Measurements from ENCODE around the gene TMEM219. TPM values are rescaled to one million over a fixed set of nuclear protein-coding genes. Genes with fewer than 3 reads are reported as not detected.
A peak's percentile ranks its signal among the peaks of the same experiment; 100 is the strongest.

Gene TMEM219
- total and polyA plus RNA-seq, 2 donors from 2014 or later, result 127 to 288 TPM

- DNase-seq, result no peak
- H3K4me3 ChIP-seq (ENCODE audit: low read length in 3 of 3), result no peak overlapping the region
- TF ChIP-seq, protein P1, sequence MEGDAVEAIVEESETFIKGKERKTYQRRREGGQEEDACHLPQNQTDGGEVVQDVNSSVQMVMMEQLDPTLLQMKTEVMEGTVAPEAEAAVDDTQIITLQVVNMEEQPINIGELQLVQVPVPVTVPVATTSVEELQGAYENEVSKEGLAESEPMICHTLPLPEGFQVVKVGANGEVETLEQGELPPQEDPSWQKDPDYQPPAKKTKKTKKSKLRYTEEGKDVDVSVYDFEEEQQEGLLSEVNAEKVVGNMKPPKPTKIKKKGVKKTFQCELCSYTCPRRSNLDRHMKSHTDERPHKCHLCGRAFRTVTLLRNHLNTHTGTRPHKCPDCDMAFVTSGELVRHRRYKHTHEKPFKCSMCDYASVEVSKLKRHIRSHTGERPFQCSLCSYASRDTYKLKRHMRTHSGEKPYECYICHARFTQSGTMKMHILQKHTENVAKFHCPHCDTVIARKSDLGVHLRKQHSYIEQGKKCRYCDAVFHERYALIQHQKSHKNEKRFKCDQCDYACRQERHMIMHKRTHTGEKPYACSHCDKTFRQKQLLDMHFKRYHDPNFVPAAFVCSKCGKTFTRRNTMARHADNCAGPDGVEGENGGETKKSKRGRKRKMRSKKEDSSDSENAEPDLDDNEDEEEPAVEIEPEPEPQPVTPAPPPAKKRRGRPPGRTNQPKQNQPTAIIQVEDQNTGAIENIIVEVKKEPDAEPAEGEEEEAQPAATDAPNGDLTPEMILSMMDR (IDR thresholded peaks at IDR 0.05; ENCODE audit: borderline replicate concordance, extremely low read depth, insufficient read depth), result no peak
- no peak overlapping the region for H3K27ac ChIP-seq (ENCODE audit: low read depth in 2 of 2, low read length in 2 of 2)
- FAIRE-seq, result no peak
- H3K9me3 ChIP-seq (ENCODE audit: control insufficient read depth in 2 of 3, insufficient read depth in 1 of 3, low read length in 3 of 3), result no peaks in the 10 kb centered on the region
- H3K36me3 ChIP-seq (ENCODE audit: control insufficient read depth in 2 of 3, insufficient read depth in 3 of 3, low read length in 3 of 3), result peaks cover 0 to 6% (median 3%) of the 10 kb centered on the region in 3 donors
- H3K9ac ChIP-seq (ENCODE audit: low read length in 3 of 3), result no peak overlapping the region
- intact Hi-C loops (cut with DNase I), result no loop called here
- H3K4me1 ChIP-seq (ENCODE audit: control insufficient read depth in 2 of 3, insufficient read depth in 2 of 3, low read depth in 1 of 3, low read length in 3 of 3), result no peaks in the 10 kb centered on the region
- H3K27me3 ChIP-seq (ENCODE audit: control insufficient read depth, insufficient read depth, low read length), result no peaks in the 10 kb centered on the region
Measured at GRCh38 chr16:30002614-30003346, 40.9 kb downstream of the TMEM219 start.

DNA sequence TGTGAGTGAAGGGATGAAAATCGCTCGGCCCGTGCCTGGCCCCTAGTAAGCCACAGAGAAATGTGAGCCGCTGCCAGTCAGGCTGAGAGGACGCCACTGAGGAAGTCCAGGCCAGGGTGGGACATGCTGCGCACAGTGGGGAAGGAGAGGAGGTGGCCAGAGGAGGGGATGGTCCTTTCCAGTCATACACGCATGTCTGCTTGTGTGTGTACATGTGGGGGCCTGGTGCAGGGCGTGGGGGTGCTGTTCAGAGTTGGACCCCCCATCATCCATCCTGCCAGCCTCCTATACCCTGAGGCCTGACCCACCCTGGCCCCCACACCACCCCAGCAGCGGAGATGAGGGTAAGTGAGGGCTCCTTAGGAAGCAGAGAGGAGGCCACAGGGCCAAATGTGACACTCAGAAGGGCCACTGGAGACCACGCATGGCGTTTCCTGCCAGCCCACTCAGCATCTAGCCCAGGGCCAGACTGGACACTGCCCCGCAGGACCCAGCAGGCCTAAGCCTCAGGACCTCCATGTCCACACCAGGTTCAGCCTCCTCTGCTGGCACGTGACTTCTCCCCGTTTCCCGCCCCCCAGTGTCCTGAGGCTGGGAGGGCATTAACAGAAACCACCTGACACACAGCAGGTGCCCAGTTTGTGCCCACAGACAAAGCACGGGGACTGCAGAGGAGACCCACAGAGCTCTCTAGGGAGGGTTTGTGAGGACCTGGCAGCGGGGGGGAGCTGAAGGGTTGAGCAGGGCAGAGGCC, 42.0 kb downstream of the TMEM219 start:
- Histone ChIP-seq H3K27me3 (ENCODE audit: control insufficient read depth, insufficient read depth, low read length) (no peaks in the 10 kb centered on the region), H3K36me3 (ENCODE audit: control insufficient read depth in 2 of 3, insufficient read depth in 3 of 3, low read length in 3 of 3) (peaks cover 0 to 6% (median 3%) of the 10 kb centered on the region in 3 donors), H3K4me1 (ENCODE audit: control insufficient read depth in 2 of 3, insufficient read depth in 2 of 3, low read depth in 1 of 3, low read length in 3 of 3) (no peaks in the 10 kb centered on the region), H3K4me3 (ENCODE audit: low read length in 3 of 3) (no peak overlapping the region), H3K27ac (ENCODE audit: low read depth in 2 of 2, low read length in 2 of 2) (no peak overlapping the region), H3K9ac (ENCODE audit: low read length in 3 of 3) (no peak overlapping the region), H3K9me3 (ENCODE audit: control insufficient read depth in 2 of 3, insufficient read depth in 1 of 3, low read length in 3 of 3) (no peaks in the 10 kb centered on the region)
- FAIRE-seq (no peak), DNase-seq (no peak)
- TF ChIP-seq, protein P1 (IDR thresholded peaks at IDR 0.05; ENCODE audit: borderline replicate concordance, extremely low read depth, insufficient read depth), result no peak
- intact Hi-C loops (cut with DNase I), result no loop called here

GRCh38 chr16:30004424-30004776, 42.5 kb downstream of the TMEM219 start:
- H3K27ac ChIP-seq (ENCODE audit: low read depth in 2 of 2, low read length in 2 of 2), result no peak overlapping the region
- intact Hi-C loops (cut with DNase I), result no loop called here
- H3K4me3 ChIP-seq (ENCODE audit: low read length in 3 of 3), result no peak overlapping the region
- peak in 1 of 5 donors; percentile 75 for DNase-seq
- no peaks in the 10 kb centered on the region for H3K27me3 ChIP-seq (ENCODE audit: control insufficient read depth, insufficient read depth, low read length)
- H3K4me1 ChIP-seq (ENCODE audit: control insufficient read depth in 2 of 3, insufficient read depth in 2 of 3, low read depth in 1 of 3, low read length in 3 of 3), result no peaks in the 10 kb centered on the region
- H3K9me3 ChIP-seq (ENCODE audit: control insufficient read depth in 2 of 3, insufficient read depth in 1 of 3, low read length in 3 of 3), result no peaks in the 10 kb centered on the region
- TF ChIP-seq, protein P1 (IDR thresholded peaks at IDR 0.05; ENCODE audit: borderline replicate concordance, extremely low read depth, insufficient read depth), result no peak
- no peak for FAIRE-seq
- no peak overlapping the region for H3K9ac ChIP-seq (ENCODE audit: low read length in 3 of 3)
- peaks cover 0 to 3% (median 2%) of the 10 kb centered on the region in 3 donors for H3K36me3 ChIP-seq (ENCODE audit: control insufficient read depth in 2 of 3, insufficient read depth in 3 of 3, low read length in 3 of 3)

Measured in kidney (tissue), 14 donors.